ENCODE data around the gene FMOD.

DNA sequence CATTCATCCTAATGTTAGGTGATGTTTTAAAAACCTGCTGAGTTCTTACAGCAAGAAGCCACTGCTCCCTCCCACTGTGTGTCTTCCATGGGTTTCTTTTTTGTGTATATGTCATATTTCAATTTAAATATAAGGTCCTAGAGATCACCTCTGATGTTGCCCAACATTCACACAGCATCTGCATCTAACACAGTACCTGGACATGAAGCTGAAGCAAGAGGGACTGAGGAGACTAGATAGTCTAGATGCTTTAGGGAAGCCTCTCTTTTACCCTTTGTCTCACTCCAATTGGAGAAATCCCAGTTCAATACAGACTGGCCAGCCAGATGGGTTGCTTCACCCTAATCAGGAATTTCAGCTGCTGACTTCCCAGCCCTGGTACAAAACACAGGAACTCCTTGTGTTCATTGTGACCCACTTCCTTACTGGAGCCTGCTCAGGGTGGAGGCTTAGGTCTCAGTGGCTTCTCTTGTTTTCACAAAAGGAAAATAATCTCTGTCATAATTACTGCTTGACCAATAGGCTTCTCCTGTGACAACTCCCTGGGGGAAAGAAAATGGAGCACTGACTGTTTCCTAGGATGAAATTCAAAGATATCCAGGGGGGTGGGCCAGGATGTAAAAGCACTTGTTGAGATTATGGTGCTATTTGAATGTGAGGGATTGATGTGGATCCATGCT is 28.3 kb downstream of the FMOD start:
- TF ChIP-seq POLR2A (IDR thresholded peaks at IDR 0.05) = no peak
- TF ChIP-seq CTCF (IDR thresholded peaks at IDR 0.05) = no peak
